Measurements from ENCODE around the gene KIRREL3.
"Not testable (repeated sequence)": the region's sequence is repeated elsewhere in the genome, so short reads cannot be mapped to it uniquely, and the experiment has no call there.

The KIRREL3 gene

GRCh38 chr11:126394634-126395072 lies 605.9 kb downstream of the KIRREL3 start:
- not testable (repeated sequence) for H3K4me1 ChIP-seq (ENCODE audit: control insufficient read depth, low read depth, low read length); DNase-seq; H3K27ac ChIP-seq (ENCODE audit: low read depth, low read length); H3K27me3 ChIP-seq (ENCODE audit: insufficient read depth, low read length, poor library complexity); H2BK15ac ChIP-seq (replicated peaks; ENCODE audit: low read depth); H2BK120ac ChIP-seq (ENCODE audit: low read depth, low read length); H2BK5ac ChIP-seq (ENCODE audit: low read length); H3K9ac ChIP-seq (ENCODE audit: low read length); H3K4me3 ChIP-seq (ENCODE audit: low read length); H3K36me3 ChIP-seq (ENCODE audit: control insufficient read depth, insufficient read depth, low read length); H3K23ac ChIP-seq (ENCODE audit: low read length); H3K79me1 ChIP-seq (ENCODE audit: low read length); H3K79me2 ChIP-seq (ENCODE audit: control insufficient read depth, insufficient read depth, low read length); H3K18ac ChIP-seq (ENCODE audit: low read length); H4K8ac ChIP-seq (ENCODE audit: low read depth, low read length); H3K4ac ChIP-seq (ENCODE audit: low read depth, low read length); H2AK5ac ChIP-seq (ENCODE audit: low read length); H3K4me2 ChIP-seq (ENCODE audit: low read length); H4K5ac ChIP-seq (ENCODE audit: low read length); H3K56ac ChIP-seq (ENCODE audit: low read length)
- no CpG with 5 or more reads among the region's 7 CpGs for WGBS (ENCODE audit: extremely low coverage, insufficient coverage, low lambda C conversion rate)

DNA sequence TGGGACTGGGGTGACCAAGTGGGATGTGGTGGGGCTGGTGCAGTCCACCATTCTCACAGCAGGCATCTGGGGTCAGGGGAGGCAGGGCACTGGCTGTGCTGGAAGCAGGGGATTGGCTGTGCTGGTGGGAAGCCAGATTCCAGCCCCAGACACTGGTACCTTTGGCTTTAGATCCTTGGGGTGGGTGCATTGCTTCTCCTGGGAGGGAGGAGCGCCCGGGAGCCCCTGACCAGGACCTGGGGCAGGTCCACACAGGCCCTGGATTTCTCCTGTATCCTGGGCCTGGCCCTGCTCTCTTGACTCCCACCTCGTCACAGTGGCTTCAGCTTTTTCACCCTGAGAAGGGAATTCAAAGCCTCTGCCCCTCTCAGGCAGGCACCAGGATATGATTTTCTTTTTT lies 606.5 kb downstream of the KIRREL3 start:
- Histone ChIP-seq H3K27ac (ENCODE audit: low read depth, low read length) (no peak overlapping the region), H3K4me1 (ENCODE audit: control insufficient read depth, low read depth, low read length) (no peaks in the 10 kb centered on the region)

DNA sequence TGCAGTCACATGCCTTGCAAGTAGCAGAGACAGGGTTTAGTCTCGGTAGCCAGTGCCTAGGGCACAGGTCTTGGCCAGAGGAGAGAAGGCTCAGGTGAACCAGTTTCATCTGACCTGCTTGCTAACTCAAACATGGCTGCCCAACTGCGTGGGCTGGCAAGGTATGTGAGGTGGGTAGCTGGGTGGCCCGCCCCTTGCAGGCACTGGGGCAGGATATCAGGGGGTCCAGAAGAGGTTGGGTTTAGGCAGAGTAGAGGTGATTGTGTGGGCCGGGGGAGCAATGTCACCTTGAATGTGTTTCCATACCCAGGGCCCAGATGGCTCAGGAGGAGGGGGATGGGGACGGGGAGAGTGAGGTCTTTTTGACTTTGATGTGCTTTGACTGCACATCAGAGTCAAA lies 607.4 kb downstream of the KIRREL3 start:
- DNase-seq = no peak
- Histone ChIP-seq H3K4ac (ENCODE audit: low read depth, low read length) (no peak overlapping the region), H3K4me3 (ENCODE audit: low read length) (no peak overlapping the region), H2BK120ac (ENCODE audit: low read depth, low read length) (no peak overlapping the region), H3K23ac (ENCODE audit: low read length) (no peak overlapping the region), H3K79me1 (ENCODE audit: low read length) (peaks cover 2% of the 10 kb centered on the region), H3K18ac (ENCODE audit: low read length) (no peak overlapping the region), H3K56ac (ENCODE audit: low read length) (no peak overlapping the region), H3K27me3 (ENCODE audit: insufficient read depth, low read length, poor library complexity) (no peaks in the 10 kb centered on the region), H3K4me1 (ENCODE audit: control insufficient read depth, low read depth, low read length) (no peaks in the 10 kb centered on the region), H3K36me3 (ENCODE audit: control insufficient read depth, insufficient read depth, low read length) (no peaks in the 10 kb centered on the region), H2BK15ac (replicated peaks; ENCODE audit: low read depth) (no peak overlapping the region), H4K8ac (ENCODE audit: low read depth, low read length) (no peak overlapping the region), H3K27ac (ENCODE audit: low read depth, low read length) (no peak overlapping the region), H3K4me2 (ENCODE audit: low read length) (no peak overlapping the region), H4K5ac (ENCODE audit: low read length) (no peak overlapping the region), H2BK5ac (ENCODE audit: low read length) (no peak overlapping the region), H3K9ac (ENCODE audit: low read length) (no peak overlapping the region), H2AK5ac (ENCODE audit: low read length) (no peak overlapping the region), H3K79me2 (ENCODE audit: control insufficient read depth, insufficient read depth, low read length) (no peaks in the 10 kb centered on the region)
- no CpG with 5 or more reads among the region's 5 CpGs for WGBS (ENCODE audit: extremely low coverage, insufficient coverage, low lambda C conversion rate)

More for the DNA sequence above, 606.5 kb downstream of the KIRREL3 start:
- Histone ChIP-seq H3K4me2 (ENCODE audit: low read length) (no peak overlapping the region), H3K4ac (ENCODE audit: low read depth, low read length) (no peak overlapping the region), H3K18ac (ENCODE audit: low read length) (no peak overlapping the region), H2AK5ac (ENCODE audit: low read length) (no peak overlapping the region), H2BK15ac (replicated peaks; ENCODE audit: low read depth) (no peak overlapping the region), H4K5ac (ENCODE audit: low read length) (no peak overlapping the region), H3K79me1 (ENCODE audit: low read length) (peaks cover 2% of the 10 kb centered on the region), H3K4me3 (ENCODE audit: low read length) (no peak overlapping the region), H3K79me2 (ENCODE audit: control insufficient read depth, insufficient read depth, low read length) (no peaks in the 10 kb centered on the region), H2BK5ac (ENCODE audit: low read length) (no peak overlapping the region), H4K8ac (ENCODE audit: low read depth, low read length) (no peak overlapping the region), H3K36me3 (ENCODE audit: control insufficient read depth, insufficient read depth, low read length) (no peaks in the 10 kb centered on the region), H3K27me3 (ENCODE audit: insufficient read depth, low read length, poor library complexity) (no peaks in the 10 kb centered on the region), H2BK120ac (ENCODE audit: low read depth, low read length) (no peak overlapping the region), H3K23ac (ENCODE audit: low read length) (no peak overlapping the region), H3K9ac (ENCODE audit: low read length) (no peak overlapping the region), H3K56ac (ENCODE audit: low read length) (no peak overlapping the region)
- no CpG with 5 or more reads among the region's 3 CpGs for WGBS (ENCODE audit: extremely low coverage, insufficient coverage, low lambda C conversion rate)
- no peak for DNase-seq

GRCh38 chr11:126392633-126393013 lies 607.9 kb downstream of the KIRREL3 start:
- no peaks in the 10 kb centered on the region for H3K4me1 ChIP-seq (ENCODE audit: control insufficient read depth, low read depth, low read length)
- H4K5ac ChIP-seq (ENCODE audit: low read length) = no peak overlapping the region
- H2BK5ac ChIP-seq (ENCODE audit: low read length) = no peak overlapping the region
- H3K4ac ChIP-seq (ENCODE audit: low read depth, low read length) = no peak overlapping the region
- peaks cover 2% of the 10 kb centered on the region for H3K79me1 ChIP-seq (ENCODE audit: low read length)
- H3K36me3 ChIP-seq (ENCODE audit: control insufficient read depth, insufficient read depth, low read length) = no peaks in the 10 kb centered on the region
- H3K4me3 ChIP-seq (ENCODE audit: low read length) = no peak overlapping the region
- no peak overlapping the region for H3K56ac ChIP-seq (ENCODE audit: low read length)
- H3K79me2 ChIP-seq (ENCODE audit: control insufficient read depth, insufficient read depth, low read length) = no peaks in the 10 kb centered on the region
- H3K9ac ChIP-seq (ENCODE audit: low read length) = no peak overlapping the region
- no peak overlapping the region for H2AK5ac ChIP-seq (ENCODE audit: low read length)
- H3K23ac ChIP-seq (ENCODE audit: low read length) = no peak overlapping the region
- no peak overlapping the region for H2BK15ac ChIP-seq (replicated peaks; ENCODE audit: low read depth)
- H3K27ac ChIP-seq (ENCODE audit: low read depth, low read length) = no peak overlapping the region
- no peak for DNase-seq
- H3K18ac ChIP-seq (ENCODE audit: low read length) = no peak overlapping the region
- no peak overlapping the region for H4K8ac ChIP-seq (ENCODE audit: low read depth, low read length)
- no peaks in the 10 kb centered on the region for H3K27me3 ChIP-seq (ENCODE audit: insufficient read depth, low read length, poor library complexity)
- no peak overlapping the region for H3K4me2 ChIP-seq (ENCODE audit: low read length)
- H2BK120ac ChIP-seq (ENCODE audit: low read depth, low read length) = no peak overlapping the region
- no CpG with 5 or more reads among the region's 4 CpGs for WGBS (ENCODE audit: extremely low coverage, insufficient coverage, low lambda C conversion rate)

DNA sequence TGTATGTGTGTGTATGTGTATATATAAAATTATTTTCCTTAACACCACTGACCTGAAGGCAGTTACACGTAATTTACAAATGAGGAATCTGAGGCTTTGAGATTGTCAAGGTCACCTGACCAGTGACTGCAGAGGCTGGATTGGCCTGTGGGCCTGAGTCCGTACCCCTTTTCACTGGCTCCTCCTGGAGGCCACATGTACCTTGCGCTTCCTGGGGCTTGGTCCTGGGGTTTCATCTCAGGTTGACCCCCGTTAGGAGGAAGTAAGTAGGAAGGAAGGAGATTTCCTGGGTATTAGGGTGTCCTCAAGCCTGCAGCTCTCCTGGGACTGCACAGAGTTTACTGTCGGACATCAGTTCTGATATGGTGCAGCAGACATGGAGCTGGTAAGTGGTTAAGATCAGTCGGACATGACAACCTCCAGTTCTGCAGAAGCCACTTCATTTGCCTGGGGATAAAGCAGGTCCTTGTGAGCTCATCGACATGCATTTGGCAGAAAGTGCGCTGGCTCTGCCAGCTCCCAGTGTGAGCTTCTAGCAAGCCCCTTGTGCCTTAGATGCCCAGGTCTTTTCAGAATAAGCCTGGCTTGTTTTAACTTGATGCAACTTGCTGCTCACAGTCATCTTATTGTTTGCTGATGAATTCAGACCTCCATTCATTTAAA lies 608.5 kb downstream of the KIRREL3 start:
- H3K23ac ChIP-seq (ENCODE audit: low read length) = no peak overlapping the region
- H3K79me1 ChIP-seq (ENCODE audit: low read length) = peaks cover 2% of the 10 kb centered on the region
- no peak overlapping the region for H3K4me2 ChIP-seq (ENCODE audit: low read length)
- H3K4me1 ChIP-seq (ENCODE audit: control insufficient read depth, low read depth, low read length) = no peaks in the 10 kb centered on the region
- H3K56ac ChIP-seq (ENCODE audit: low read length) = no peak overlapping the region
- no CpG with 5 or more reads among the region's 8 CpGs for WGBS (ENCODE audit: extremely low coverage, insufficient coverage, low lambda C conversion rate)
- H4K8ac ChIP-seq (ENCODE audit: low read depth, low read length) = no peak overlapping the region
- no peak overlapping the region for H2AK5ac ChIP-seq (ENCODE audit: low read length)
- no peak overlapping the region for H3K18ac ChIP-seq (ENCODE audit: low read length)
- H3K27ac ChIP-seq (ENCODE audit: low read depth, low read length) = no peak overlapping the region
- H2BK15ac ChIP-seq (replicated peaks; ENCODE audit: low read depth) = no peak overlapping the region
- no peak overlapping the region for H4K5ac ChIP-seq (ENCODE audit: low read length)
- no peak overlapping the region for H3K4me3 ChIP-seq (ENCODE audit: low read length)
- no peak overlapping the region for H2BK5ac ChIP-seq (ENCODE audit: low read length)
- no peaks in the 10 kb centered on the region for H3K27me3 ChIP-seq (ENCODE audit: insufficient read depth, low read length, poor library complexity)
- peak; percentile 65 for DNase-seq
- no peaks in the 10 kb centered on the region for H3K36me3 ChIP-seq (ENCODE audit: control insufficient read depth, insufficient read depth, low read length)
- no peak overlapping the region for H3K4ac ChIP-seq (ENCODE audit: low read depth, low read length)
- no peaks in the 10 kb centered on the region for H3K79me2 ChIP-seq (ENCODE audit: control insufficient read depth, insufficient read depth, low read length)
- H2BK120ac ChIP-seq (ENCODE audit: low read depth, low read length) = no peak overlapping the region
- H3K9ac ChIP-seq (ENCODE audit: low read length) = no peak overlapping the region
